Stimulated activated CD4-positive, alpha-beta T cell treated with anti-CD3 and anti-CD28 coated beads, Interleukin-1b, Interleukin-23, amount 100 ng/mL, for 24 hours (primary cell): ENCODE measurements around the gene CD55.

Experiments
- DNase-seq, 4 experiments: peaks; one replicate each; pipeline ENCODE4 v3.0.0-alpha.2; 2020; ENCODE audit warnings: low read depth in 4 of 4, low spot score in 1 of 4

CD55 gene

DNA sequence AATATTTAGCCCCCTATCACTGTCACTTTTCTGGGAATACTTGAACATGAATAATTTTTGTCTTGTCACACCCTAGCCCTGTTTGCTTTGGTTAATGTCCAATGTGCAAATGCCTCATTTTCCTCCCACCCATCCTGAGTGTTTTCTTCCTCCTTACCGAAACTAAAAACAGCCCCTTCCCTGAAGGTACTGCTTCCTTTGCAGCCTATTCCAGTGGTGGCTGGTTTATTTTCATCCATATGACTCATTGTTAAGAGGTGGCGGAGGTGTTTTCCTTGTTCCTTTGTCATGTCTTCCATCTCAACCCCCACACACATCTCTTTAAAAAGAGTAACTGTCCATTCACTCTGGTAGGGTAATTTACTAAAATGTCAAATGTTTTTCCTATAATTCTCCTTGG lies 40.4 kb downstream of the CD55 start:
- no peak for DNase-seq

DNA sequence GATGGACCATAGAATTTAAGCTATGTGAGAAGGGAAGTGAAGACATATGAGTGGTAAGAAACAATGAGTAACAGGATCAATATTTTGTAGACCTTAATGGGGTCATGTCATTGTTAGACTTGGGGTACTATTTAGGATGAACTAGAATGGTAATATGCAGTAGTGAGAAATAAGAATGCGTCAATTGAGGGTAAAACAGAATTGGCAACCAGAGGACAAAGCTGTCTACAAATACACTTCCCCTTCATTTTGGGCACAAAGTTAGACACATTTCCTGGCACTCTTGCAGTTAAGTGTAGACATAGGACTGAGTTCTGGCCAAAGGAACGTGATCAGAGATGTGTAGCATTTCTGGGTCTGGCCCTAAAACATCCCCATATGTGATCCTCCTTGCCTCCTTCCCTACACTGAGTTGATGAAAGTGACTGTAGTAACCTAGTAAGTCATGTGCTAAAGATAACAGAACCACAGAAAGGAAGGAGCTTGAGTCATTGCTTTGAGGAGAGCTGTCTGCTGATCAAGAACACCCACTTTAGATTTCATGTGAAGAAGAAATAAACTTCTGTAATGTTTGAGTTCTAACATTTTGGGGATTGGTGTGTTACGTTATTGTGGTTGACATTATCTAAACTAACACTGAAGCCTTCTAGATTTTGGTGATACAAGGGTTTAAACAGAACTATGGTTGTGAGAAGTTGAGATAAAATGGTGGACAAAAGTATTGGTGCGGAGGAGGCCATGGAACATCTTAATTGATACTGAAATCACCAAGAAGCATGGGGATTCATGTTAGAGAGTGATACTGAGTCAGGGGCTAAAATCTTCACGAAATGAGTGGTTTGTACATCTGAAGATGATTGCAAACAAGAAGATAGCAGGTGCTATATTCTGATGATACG lies 41.7 kb downstream of the CD55 start:
- DNase-seq = peak in 1 of 4 experiments; percentile 2

DNA sequence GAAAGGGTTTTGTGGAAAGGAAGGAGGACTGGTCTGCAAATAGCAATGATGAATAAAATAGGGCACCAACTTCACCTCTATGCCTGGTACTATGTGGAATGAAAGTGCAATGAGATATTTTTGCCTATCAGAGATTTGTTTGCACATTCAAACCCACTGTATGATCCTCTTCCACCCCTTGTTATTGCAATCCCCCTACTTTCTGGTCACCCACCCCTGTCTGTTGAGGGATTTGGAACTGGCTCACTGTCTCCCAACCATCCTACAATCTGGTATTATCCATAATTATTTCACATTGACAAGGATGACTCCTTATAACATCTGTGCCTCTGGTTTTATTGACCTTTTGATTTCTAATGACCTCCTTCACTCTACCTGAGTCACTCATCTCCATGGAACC lies 42.4 kb downstream of the CD55 start:
- no peak for DNase-seq

DNA sequence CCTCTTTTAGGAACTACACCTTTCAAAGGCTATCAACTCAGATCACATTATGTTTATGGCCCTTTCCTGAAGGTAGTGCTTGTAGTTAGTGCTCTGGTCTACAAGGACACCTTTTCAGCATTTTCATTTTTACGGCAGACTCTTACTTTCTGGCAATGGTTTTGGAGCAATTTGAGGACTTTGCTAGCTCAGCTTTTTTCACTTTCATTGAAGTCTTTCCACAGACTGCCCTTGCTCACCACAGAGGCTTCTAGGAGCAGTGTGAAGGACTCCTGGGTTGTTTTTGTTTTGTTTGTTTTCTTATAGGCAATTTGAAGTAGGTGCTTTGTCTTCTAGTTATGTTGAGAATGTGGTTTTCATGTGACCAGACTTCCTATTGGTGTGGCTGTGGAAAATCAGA lies 43.1 kb downstream of the CD55 start:
- no peak for DNase-seq

DNA sequence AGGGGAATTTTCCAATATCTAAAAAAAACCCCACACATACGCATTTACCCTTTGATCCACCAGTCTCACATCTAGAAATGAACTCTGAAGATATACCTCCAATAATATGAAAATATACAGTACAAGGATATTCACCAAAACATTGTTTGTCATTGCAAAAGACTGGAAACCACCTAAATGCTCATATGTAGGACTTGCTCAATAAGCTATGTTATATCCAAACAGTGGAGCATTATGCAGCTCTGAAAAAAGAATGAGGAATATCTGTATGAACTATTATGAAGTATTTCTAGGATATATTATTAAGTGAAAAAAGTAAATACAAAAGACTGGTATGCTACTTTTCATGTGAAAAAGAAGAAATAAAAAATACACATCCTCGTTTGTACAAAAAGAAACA lies 43.6 kb downstream of the CD55 start:
- no peak for DNase-seq

DNA sequence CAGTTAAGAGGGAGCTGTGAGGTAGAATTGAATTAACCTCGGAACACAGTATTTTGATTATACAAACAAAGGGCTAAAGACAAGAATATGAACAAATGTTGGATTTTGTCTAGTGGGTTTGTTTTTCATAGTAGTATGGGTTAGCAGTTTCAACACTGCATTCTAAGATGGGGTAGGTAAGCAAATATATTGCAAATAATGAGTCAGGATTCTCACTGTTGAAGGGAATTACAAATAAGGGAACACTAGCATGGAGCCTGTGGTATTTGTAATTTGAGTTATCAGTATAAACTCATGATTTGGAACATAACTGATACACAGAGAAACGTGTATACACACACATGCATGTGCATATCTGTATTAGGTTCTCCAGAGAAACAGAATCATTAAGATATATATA lies 44.5 kb downstream of the CD55 start:
- no peak for DNase-seq

DNA sequence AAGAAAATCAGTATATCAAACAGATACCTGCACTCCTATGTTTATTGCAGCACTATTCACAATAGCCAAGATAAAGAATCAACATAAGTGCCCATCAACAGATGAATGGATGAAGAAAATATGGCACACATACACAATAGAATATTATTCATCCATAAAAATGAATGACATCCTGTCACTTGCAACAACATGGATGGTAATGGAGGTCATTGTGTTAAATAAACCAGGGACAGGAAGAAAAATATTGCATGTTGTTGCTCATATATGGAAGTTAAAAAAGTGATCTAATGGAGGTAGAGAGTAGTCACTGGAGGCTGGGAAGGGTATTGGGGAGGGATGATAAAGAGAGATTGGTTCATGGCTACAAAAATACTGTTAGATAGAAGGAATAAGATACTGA lies 67.2 kb downstream of the CD55 start:
- no peak for DNase-seq

DNA sequence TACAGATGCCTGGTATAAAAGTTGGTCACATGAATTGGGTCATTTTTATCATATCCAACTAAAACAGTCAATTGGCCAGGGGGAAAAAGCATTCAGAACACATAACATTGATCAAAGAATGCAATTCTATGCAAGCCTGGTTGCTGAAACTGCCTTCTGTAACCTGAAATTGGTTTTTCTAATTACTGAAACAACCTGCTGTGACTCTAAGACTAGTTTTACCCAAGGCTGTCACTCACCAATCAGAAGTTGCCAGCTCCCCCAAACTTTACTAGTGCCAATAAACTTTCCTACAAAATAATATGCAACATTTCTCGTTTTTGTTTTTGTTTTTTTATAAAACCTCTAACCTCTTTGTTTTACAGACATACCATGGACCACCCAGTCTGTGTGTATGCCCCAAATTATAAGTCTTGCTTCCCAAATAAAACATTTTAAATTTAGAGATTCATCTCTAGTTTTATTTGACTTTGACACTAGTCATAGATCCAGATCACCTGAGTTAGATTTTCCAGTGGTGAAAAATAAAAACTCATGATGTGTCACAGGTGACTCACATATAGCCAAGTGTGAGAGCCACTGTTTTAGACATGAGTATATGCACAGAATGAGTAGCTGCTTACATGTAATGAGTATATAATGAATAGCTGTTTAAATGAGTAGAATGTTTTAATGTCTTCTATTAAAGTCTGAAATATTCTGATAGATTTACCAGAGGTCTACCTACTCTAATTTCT lies 68.4 kb downstream of the CD55 start:
- no peak for DNase-seq

DNA sequence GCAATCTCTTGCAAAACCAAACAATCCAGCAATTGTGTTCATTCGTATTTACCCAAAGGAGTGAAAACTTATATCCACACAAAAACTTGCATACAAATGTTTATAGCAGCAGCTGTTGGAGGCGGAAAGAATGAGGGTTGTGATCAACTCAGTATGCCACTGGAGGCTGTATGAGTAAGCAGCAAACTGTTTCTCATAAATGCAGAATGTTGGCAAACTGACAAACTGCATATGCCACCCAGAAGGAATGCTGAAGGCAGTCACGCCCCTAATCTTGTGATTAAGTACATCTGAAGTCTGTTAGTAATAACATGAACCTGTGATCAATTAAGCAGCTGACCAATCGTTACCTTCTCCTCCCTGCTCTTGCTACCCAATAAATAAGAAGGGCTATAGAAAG lies 72.1 kb downstream of the CD55 start:
- DNase-seq = no peak

DNA sequence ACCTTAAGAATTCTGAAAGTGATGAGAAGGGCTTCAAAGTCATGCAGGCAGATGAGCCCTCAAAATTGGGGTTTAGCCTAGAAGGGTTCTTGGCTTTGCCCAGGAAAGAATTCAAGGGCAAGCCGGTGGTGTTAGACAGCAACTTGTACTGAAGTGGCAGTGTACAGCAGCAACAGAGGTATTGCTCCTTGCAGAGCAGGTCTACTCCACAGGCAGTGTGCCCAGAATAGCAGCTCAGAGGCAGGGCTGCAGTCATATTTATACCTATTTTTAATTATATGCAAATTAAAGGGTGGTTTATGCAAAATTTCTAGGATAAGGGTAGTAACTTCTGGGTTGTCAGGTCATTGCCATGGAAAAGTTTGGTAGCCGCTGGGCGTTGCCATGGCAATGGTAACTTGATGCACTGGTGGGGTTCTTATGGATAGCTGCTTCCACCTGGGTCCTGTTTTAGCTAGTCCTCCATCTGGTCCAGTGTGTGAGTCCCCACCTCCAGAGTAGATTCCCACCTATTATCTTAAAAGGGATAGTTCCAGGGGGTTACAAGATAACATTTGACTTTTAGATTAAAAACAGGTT lies 74.8 kb downstream of the CD55 start:
- DNase-seq = no peak

DNA sequence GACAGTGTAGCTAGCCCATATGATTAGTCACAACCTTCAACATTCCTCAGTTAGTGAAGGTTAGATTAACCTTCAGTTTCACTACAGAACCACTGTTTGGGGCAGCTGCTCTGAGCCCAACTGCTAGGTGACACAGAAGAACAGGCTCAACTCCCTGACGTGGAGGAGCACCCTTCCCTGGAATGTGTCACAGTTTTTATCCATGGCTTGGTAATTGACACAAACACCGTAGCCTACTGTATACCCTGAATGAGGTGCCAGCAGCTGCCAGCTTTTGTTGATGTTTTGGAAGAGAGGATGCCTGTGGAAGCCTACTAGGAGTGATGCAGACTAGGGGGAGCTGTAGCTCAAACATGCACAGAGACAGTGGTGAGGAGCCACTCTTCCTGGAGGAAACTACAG lies 76.0 kb downstream of the CD55 start:
- DNase-seq = no peak

DNA sequence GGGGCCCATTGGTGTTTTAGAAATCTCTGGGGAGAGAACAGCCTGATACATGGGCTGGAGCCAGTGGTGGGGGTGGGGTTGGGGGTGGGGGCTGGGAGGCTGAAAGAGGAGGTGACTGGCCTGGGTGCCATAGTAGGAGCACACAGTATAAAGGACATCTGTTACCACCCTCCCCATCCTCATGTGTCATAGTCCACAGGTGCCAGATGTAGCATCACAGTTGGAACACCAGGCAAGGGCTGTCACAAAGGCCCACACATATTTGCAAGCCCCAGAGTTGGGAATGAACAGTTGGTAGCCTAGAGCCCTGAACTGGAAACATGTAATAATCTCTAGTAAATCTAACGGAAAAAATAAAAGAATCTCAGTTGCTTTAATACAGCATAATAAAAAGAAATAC lies 77.5 kb downstream of the CD55 start:
- no peak for DNase-seq

DNA sequence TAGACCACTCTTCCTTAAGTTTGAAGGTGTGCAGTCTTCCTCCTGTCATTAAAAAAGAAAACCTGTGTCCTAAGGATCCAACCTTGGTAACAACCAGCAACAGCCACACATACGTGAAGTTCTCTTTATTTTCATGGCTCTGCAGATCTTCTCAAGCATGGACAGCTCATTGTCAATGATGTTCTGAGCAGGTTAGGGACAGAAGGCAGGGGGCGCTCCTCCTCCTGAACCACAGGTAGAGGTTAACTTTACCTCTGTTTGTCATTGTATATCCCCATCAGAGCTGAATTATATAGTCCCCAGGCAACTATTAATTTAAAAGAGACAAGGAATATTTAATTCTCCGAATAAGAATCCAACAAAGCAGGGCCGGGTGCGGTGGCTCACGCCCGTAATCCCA lies 80.1 kb downstream of the CD55 start:
- no peak for DNase-seq

DNA sequence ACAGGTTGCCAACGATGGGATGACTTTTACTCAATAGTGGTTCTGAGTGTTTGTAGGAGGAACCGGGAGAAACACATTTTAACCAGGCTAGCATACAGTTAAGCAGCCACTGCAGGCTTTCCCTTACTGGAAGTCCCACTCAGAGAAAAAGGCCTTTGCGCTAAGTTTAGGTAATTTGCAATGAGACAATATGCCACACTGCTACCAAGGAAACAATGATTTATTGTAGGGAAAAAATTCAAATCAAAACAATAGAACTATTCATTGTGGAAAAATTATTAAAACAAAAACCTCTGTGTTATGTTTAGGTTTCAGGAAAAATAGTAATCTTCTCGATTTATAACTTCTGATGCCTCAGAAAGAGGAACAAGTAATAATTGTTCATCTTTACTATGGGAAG lies 81.3 kb downstream of the CD55 start:
- no peak for DNase-seq

DNA sequence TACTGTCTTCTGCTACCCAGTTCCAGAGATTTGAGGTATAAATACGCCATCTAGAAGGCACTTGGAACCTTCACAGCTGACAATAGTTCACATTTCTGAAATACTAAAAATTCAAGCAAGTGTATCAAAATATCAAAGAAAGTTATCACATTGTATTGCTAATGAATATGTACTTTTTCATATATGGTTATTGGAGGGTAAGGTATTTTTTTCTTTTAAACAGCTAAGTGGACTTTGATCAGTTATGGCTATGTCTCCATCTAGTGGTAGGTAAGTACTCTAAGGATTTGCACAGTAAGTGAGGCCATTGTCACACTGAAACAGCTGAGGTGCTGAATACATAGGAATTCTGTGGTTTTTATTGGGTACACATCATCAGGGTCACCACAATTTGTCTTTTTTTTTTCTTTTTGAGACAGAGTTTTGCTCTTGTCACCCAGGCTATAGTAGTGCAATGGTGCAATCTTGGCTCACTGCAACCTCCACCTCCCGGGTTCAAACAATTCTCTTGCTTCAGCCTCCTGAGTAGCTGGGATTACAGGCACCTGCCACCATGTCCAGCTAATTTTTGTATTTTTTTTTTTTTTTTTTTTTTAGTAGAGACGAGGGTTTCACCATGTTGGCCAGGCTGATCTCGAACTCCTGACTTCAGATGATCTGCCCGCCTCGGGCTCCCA lies 83.5 kb downstream of the CD55 start:
- DNase-seq = no peak

DNA sequence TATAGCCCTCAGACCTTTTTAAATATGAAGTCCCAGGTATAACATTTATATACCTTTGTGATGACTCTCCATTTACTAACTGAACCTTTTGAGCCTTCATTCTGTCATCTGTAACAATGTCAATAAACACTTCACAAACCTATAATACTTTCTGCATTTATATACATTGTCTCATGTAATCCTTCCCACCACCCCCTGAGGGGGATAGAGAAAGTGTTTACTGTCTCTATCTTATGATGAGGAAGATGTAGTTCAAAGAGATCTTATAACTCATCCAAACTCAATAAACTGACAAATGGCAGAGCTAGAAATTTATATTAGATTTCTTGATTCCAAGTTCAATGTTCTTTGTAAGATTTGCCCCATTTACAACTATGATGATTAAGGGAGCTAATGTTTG lies 84.3 kb downstream of the CD55 start:
- DNase-seq = no peak

DNA sequence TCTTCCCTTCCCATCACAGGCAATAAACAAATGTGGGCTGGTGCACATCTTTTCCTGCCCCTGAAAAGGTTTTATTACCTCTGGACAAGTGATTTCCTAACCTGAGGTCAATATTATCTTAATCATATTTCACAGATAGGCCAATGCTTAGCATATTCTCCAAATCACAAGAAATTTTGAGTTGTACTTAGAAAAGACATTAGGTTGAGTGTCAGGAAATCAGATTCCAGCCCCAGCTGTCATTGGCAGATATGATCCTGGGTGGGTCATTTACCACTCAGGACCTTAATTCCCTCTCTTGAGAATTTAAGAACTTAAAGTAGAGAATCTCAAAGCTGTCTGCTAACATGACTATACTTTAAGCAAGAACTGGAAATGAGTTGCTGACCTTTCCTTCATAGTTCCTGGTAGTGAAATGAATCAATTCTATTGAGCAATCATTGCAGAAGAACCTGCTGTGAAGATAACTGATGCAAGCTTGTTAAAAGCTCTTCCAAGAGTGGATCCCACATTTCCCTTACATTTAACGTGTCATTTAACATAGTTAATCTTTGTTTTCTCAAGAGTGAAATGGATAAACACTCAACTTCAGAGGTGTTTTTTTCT lies 86.3 kb downstream of the CD55 start:
- no peak for DNase-seq
